ENCODE data around the gene PORCN.
"Not testable (repeated sequence)": the region's sequence is repeated elsewhere in the genome, so short reads cannot be mapped to it uniquely, and the experiment has no call there.

Gene PORCN

DNA sequence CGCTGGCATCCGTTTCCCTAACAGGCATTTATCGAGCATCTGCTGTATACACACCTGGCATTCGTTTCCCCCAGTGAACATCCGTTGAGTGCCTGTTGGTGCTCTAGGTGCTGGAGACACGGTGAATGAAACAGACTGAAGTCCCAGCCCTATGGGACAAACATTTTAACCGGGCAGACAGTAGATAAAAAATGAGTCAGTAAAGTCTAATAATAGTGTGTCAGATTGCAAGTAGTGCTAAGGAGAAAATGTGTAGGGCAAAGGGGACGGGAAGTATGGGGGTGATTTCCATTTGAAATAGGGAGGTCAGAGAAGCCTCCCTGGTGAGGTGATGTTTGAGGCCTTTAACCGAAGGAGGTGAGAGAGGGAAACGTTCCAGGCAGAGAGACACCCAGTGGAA lies 7.5 kb downstream of the PORCN start:
- Histone ChIP-seq H3K27ac (ENCODE audit: insufficient read depth, low read depth, low read length, poor library complexity, severe bottlenecking) (no peak overlapping the region), H3K4me3 (ENCODE audit: insufficient read depth, low read depth, low read length) (no peak overlapping the region), H3K4me1 (ENCODE audit: control insufficient read depth, insufficient read depth, low read length) (no peaks in the 10 kb centered on the region), H3K9me3 (ENCODE audit: control insufficient read depth, low read length) (no peaks in the 10 kb centered on the region), H3K36me3 (ENCODE audit: control insufficient read depth, insufficient read depth, low read length) (no peaks in the 10 kb centered on the region), H3K27me3 (ENCODE audit: control insufficient read depth, insufficient read depth, low read length, poor library complexity, severe bottlenecking) (no peaks in the 10 kb centered on the region)
- 90 to 93% methylated on average over 10 of the region's 10 CpGs for WGBS, 2 experiments

DNA sequence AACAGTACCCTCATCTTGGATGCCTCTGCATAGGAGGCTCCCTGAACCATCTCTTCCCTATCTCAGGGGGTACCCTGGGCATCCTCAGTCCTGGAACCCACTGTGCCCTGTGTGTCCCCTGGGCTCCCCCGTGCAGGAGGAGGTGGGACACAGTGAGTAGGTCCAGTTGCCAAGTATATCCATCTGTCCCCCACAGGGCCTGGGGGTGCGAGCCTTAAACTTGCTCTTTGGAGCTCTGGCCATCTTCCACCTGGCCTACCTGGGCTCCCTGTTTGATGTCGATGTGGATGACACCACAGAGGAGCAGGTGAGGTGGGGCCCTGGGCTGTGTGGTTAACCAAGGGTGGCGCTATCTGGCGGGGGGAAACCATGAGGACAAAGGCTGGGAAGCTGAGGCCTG lies 8.2 kb downstream of the PORCN start:
- H3K27ac ChIP-seq (ENCODE audit: insufficient read depth, low read depth, low read length, poor library complexity, severe bottlenecking): no peak overlapping the region
- H3K27me3 ChIP-seq (ENCODE audit: control insufficient read depth, insufficient read depth, low read length, poor library complexity, severe bottlenecking): no peaks in the 10 kb centered on the region
- no peaks in the 10 kb centered on the region for H3K36me3 ChIP-seq (ENCODE audit: control insufficient read depth, insufficient read depth, low read length)
- 94% methylated on average over 5 of the region's 5 CpGs for WGBS, 2 experiments
- no peak overlapping the region for H3K4me3 ChIP-seq (ENCODE audit: insufficient read depth, low read depth, low read length)
- no peaks in the 10 kb centered on the region for H3K9me3 ChIP-seq (ENCODE audit: control insufficient read depth, low read length)
- H3K4me1 ChIP-seq (ENCODE audit: control insufficient read depth, insufficient read depth, low read length): no peaks in the 10 kb centered on the region

DNA sequence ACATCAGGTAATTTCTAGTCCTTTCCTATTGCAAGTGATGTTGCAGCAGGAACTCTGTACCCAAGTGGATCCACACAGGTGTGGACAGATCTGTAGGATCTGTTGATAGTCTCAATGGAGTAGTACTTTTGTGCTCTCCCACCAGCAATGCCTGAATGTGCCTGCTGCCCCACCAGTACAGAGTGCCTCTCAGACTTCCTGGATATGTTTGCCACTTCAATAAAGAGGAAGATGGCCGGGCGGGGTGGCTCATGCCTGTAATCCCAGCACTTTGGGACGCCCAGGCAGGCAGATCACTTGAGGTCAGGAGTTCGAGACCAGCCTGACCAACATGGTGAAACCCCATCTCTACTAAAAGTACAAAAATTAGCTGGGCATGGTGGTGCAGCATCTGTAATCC lies 10.7 kb downstream of the PORCN start:
- not testable (repeated sequence) for H3K9me3 ChIP-seq (ENCODE audit: control insufficient read depth, low read length); H3K27ac ChIP-seq (ENCODE audit: insufficient read depth, low read depth, low read length, poor library complexity, severe bottlenecking); H3K4me1 ChIP-seq (ENCODE audit: control insufficient read depth, insufficient read depth, low read length); H3K36me3 ChIP-seq (ENCODE audit: control insufficient read depth, insufficient read depth, low read length); H3K4me3 ChIP-seq (ENCODE audit: insufficient read depth, low read depth, low read length); H3K27me3 ChIP-seq (ENCODE audit: control insufficient read depth, insufficient read depth, low read length, poor library complexity, severe bottlenecking)
- WGBS, 2 experiments: 87 to 90% methylated on average over 4 of the region's 4 CpGs

DNA sequence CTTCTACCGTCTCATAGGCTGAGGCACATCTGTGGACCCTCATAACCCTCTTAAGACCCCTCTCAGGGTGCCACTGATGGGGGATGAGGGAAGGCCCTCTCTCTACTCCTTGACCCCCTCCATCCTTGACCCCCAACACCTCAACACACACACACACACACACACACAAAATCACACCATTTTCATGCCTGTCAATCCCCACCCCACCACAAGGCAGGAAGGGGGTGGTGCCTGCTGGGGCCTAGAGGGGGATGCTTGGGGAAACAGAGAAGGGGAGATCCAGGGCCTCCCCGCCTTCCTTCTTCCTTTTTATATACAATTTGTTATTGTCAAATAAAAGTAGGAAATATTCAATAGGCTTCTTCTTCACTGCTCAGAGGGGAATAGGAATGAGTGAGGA lies 11.7 kb downstream of the PORCN start:
- Histone ChIP-seq H3K4me3 (ENCODE audit: insufficient read depth, low read depth, low read length) (no peak overlapping the region), H3K27me3 (ENCODE audit: control insufficient read depth, insufficient read depth, low read length, poor library complexity, severe bottlenecking) (no peaks in the 10 kb centered on the region), H3K36me3 (ENCODE audit: control insufficient read depth, insufficient read depth, low read length) (no peaks in the 10 kb centered on the region), H3K4me1 (ENCODE audit: control insufficient read depth, insufficient read depth, low read length) (no peaks in the 10 kb centered on the region), H3K27ac (ENCODE audit: insufficient read depth, low read depth, low read length, poor library complexity, severe bottlenecking) (no peak overlapping the region), H3K9me3 (ENCODE audit: control insufficient read depth, low read length) (no peaks in the 10 kb centered on the region)
- WGBS, 2 experiments: 83 to 90% methylated on average over 1 of the region's 2 CpGs

DNA sequence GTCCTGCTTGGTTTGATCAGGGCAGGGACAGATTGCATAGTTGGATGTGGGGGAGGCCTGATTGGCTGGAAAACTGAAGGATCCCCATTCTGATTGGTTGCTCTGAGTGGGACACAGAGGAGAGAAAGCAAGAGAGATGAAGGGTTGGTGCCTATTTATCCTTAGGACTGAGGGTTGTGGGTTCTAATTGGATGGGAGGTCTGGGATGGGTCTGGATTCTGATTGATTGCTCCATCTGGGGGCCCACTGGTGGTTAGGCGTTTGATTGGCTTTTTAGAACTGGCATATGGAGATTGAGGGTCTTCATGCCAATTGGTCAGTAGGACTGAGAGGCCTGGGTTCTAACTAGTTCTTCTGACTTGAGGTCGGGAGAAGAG lies 12.2 kb downstream of the PORCN start:
- Histone ChIP-seq H3K4me3 (ENCODE audit: insufficient read depth, low read depth, low read length) (peak overlapping the region; percentile 50), H3K36me3 (ENCODE audit: control insufficient read depth, insufficient read depth, low read length) (no peaks in the 10 kb centered on the region), H3K4me1 (ENCODE audit: control insufficient read depth, insufficient read depth, low read length) (no peaks in the 10 kb centered on the region), H3K27ac (ENCODE audit: insufficient read depth, low read depth, low read length, poor library complexity, severe bottlenecking) (no peak overlapping the region), H3K9me3 (ENCODE audit: control insufficient read depth, low read length) (no peaks in the 10 kb centered on the region), H3K27me3 (ENCODE audit: control insufficient read depth, insufficient read depth, low read length, poor library complexity, severe bottlenecking) (no peaks in the 10 kb centered on the region)
- WGBS, 2 experiments: 27 to 35% methylated on average over 2 of the region's 2 CpGs

DNA sequence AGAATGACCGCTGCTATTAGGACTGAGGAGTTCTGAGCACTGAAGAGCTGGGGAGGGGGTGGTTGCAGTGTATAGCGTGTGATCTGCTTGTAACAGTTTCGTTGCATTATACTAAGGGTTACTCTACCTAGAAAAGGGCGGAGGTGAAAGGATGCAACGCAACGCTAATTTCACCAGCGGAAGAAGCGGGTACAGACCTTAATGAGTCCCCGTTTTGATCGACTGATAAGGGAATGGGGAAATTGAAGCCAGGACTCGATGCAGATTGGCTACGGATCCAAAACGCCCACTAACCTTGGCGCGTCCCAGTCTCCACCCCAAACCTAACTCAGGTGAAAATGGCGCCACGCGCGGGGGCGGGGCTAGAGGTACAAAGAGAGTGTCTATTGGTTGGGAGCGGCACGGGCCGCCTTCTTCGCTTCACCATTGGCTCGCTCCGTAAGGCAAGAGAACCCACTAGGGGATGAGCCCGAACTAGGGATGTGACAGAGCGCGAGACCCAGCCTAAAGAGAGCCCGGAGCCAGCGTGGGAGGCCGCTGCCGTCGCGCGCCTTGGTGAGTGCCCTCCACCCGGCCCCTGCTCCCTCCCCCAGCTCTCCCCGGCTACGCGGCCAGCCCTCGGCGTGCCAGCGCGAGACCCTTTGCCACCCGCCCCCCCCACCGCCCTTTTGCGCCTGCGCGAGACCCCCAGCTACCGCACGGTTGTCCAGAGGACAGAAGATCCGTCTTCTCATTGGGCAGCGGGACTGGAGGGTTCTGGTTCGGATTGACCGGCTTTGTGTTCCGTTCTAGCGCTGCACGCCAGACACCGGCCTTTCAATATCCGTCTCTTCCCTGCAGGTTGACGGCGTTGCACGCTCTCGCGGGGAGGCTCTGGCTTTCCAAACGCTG lies 12.8 kb downstream of the PORCN start, which contains the start of gene EBP:
TSS of gene EBP (plus strand) at position 456 of the 891 bp plus-strand sequence. CDS start 1,964 bp downstream, outside the sequence.
- H3K36me3 ChIP-seq (ENCODE audit: control insufficient read depth, insufficient read depth, low read length): no peaks in the 10 kb centered on the region
- no peaks in the 10 kb centered on the region for H3K27me3 ChIP-seq (ENCODE audit: control insufficient read depth, insufficient read depth, low read length, poor library complexity, severe bottlenecking)
- H3K4me1 ChIP-seq (ENCODE audit: control insufficient read depth, insufficient read depth, low read length): no peaks in the 10 kb centered on the region
- no peaks in the 10 kb centered on the region for H3K9me3 ChIP-seq (ENCODE audit: control insufficient read depth, low read length)
- WGBS, 2 experiments: 1% methylated on average over 63 to 66 of the region's 66 CpGs
- H3K27ac ChIP-seq (ENCODE audit: insufficient read depth, low read depth, low read length, poor library complexity, severe bottlenecking): peak within 1 kb of the TSS; percentile 0
- H3K4me3 ChIP-seq (ENCODE audit: insufficient read depth, low read depth, low read length): peak within 1 kb of the TSS; percentile 50

DNA sequence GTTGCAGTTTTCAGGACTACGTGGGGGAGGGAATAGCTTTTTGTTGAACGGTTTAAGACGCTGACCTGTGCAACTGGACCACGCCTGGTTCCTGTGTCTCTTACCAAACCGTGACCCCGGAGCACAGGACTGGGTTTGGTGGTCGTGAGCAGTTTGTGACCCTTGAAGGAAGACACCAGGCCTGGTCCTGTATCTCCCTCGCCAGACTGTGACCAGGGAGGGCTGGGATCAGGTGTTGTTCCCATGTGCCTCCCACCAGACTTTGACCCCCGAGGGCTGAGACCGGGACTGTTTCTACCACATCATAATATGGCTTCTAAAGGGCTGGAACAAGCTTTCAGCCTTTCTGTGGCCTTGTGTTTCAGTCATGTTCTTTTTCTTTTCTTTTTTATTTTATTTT lies 13.5 kb downstream of the PORCN start:
- no peaks in the 10 kb centered on the region for H3K27me3 ChIP-seq (ENCODE audit: control insufficient read depth, insufficient read depth, low read length, poor library complexity, severe bottlenecking)
- H3K27ac ChIP-seq (ENCODE audit: insufficient read depth, low read depth, low read length, poor library complexity, severe bottlenecking): no peak overlapping the region
- WGBS, 2 experiments: 8 to 12% methylated on average over 10 of the region's 10 CpGs

DNA sequence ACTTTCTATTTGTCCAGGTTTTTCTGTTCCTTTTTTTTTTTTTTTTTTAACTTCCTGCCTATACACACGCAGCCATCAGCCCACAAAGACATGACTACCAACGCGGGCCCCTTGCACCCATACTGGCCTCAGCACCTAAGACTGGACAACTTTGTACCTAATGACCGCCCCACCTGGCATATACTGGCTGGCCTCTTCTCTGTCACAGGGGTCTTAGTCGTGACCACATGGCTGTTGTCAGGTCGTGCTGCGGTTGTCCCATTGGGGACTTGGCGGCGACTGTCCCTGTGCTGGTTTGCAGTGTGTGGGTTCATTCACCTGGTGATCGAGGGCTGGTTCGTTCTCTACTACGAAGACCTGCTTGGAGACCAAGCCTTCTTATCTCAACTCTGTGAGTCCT lies 14.9 kb downstream of the PORCN start:
- H3K4me1 ChIP-seq (ENCODE audit: control insufficient read depth, insufficient read depth, low read length): no peaks in the 10 kb centered on the region
- WGBS, 2 experiments: 96 to 97% methylated on average over 10 to 11 of the region's 12 CpGs
- no peaks in the 10 kb centered on the region for H3K9me3 ChIP-seq (ENCODE audit: control insufficient read depth, low read length)
- H3K36me3 ChIP-seq (ENCODE audit: control insufficient read depth, insufficient read depth, low read length): peaks cover 4% of the 10 kb centered on the region
- no peak overlapping the region for H3K4me3 ChIP-seq (ENCODE audit: insufficient read depth, low read depth, low read length)
- no peaks in the 10 kb centered on the region for H3K27me3 ChIP-seq (ENCODE audit: control insufficient read depth, insufficient read depth, low read length, poor library complexity, severe bottlenecking)
- no peak overlapping the region for H3K27ac ChIP-seq (ENCODE audit: insufficient read depth, low read depth, low read length, poor library complexity, severe bottlenecking)

More for the DNA sequence above, 13.5 kb downstream of the PORCN start:
- Histone ChIP-seq H3K9me3 (ENCODE audit: control insufficient read depth, low read length) (no peaks in the 10 kb centered on the region), H3K4me3 (ENCODE audit: insufficient read depth, low read depth, low read length) (peak overlapping the region; percentile 50), H3K36me3 (ENCODE audit: control insufficient read depth, insufficient read depth, low read length) (peaks cover 2% of the 10 kb centered on the region), H3K4me1 (ENCODE audit: control insufficient read depth, insufficient read depth, low read length) (no peaks in the 10 kb centered on the region)

DNA sequence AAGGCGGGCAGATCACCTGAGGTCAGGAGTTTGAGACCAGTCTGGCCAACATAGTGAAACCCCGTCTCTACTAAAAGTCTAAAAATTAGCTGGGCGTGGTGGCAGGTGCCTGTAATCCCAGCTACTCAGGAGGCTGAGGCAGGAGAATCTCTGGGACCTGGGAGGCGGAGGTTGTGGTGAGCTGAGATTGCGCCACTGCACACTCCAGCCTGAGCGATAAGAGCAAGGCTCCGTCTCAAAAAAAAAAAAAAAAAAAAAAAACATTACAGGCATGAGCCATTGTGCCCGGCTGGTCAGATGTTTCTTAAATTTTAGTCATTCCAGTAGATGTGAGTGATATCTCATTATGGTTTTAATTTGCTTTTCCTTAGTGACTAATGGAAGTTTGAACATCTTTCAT lies 17.1 kb downstream of the PORCN start:
- not testable (repeated sequence) for H3K27ac ChIP-seq (ENCODE audit: insufficient read depth, low read depth, low read length, poor library complexity, severe bottlenecking); H3K27me3 ChIP-seq (ENCODE audit: control insufficient read depth, insufficient read depth, low read length, poor library complexity, severe bottlenecking); H3K9me3 ChIP-seq (ENCODE audit: control insufficient read depth, low read length); H3K4me1 ChIP-seq (ENCODE audit: control insufficient read depth, insufficient read depth, low read length); H3K36me3 ChIP-seq (ENCODE audit: control insufficient read depth, insufficient read depth, low read length); H3K4me3 ChIP-seq (ENCODE audit: insufficient read depth, low read depth, low read length)
- 97 to 99% methylated on average over 7 of the region's 8 CpGs for WGBS, 2 experiments

DNA sequence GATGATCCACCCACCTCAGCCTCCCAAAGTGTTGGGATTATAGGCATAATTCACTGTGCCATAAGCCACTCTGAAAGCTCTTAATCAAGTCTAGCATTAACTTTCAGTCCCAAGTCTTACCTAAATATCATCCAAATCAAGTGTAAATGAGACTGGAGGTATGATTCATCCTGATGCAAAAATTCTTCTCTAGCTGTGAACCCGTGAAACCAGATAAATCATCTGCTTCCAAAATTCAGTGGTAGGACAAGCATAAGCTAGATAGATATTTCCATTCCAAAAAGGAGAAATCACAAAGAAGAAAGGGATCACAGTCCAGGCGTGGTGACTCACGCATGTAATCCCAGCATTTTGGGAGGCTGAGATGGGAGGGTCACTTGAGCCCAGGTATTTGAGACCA lies 21.9 kb downstream of the PORCN start:
- Histone ChIP-seq H3K36me3 (ENCODE audit: control insufficient read depth, insufficient read depth, low read length) (peaks cover 4% of the 10 kb centered on the region), H3K4me1 (ENCODE audit: control insufficient read depth, insufficient read depth, low read length) (no peaks in the 10 kb centered on the region), H3K9me3 (ENCODE audit: control insufficient read depth, low read length) (no peaks in the 10 kb centered on the region), H3K27ac (ENCODE audit: insufficient read depth, low read depth, low read length, poor library complexity, severe bottlenecking) (no peak overlapping the region), H3K27me3 (ENCODE audit: control insufficient read depth, insufficient read depth, low read length, poor library complexity, severe bottlenecking) (no peaks in the 10 kb centered on the region), H3K4me3 (ENCODE audit: insufficient read depth, low read depth, low read length) (no peak overlapping the region)
- 95 to 100% methylated on average over 2 to 3 of the region's 3 CpGs for WGBS, 2 experiments
